Aortic smooth muscle cell (primary cell): ENCODE data around the gene SH3BP1. TPM values are rescaled to one million over a fixed set of nuclear protein-coding genes. Genes with fewer than 3 reads are reported as not detected.

Experiments
- total RNA-seq: library from RNA; depleted of rRNA; stranded (reverse); fragments of >200 nt; gene quantifications from 2 replicates; pipeline ENCODE4 v1.2.3, GENCODE V29; 2014

The SH3BP1 gene
- total RNA-seq, result 4.9 and 5.3 TPM in 2 replicates

GRCh38 chr22:37639070-37639760, at the start of gene SH3BP1:
TSS of gene SH3BP1 (plus strand) at chr22:37639669. CDS start at chr22:37639788, 119 bp downstream.

GRCh38 chr22:37608477-37609239, 30.8 kb upstream of the SH3BP1 start, which contains the start of gene GGA1:
TSS of gene GGA1 (plus strand) at chr22:37608834. CDS start at chr22:37608861, 27 bp downstream.

GRCh38 chr22:37658133-37659065, 18.9 kb downstream of the SH3BP1 start, which contains the start of gene PDXP:
TSS of gene PDXP (plus strand) at chr22:37658723. CDS start at chr22:37658783, 60 bp downstream.

GRCh38 chr22:37674951-37675929, 35.8 kb downstream of the SH3BP1 start, which contains the start of gene LGALS1:
TSS of gene LGALS1 (plus strand) at chr22:37675636. CDS start at chr22:37675703, 67 bp downstream.

GRCh38 chr22:37686002-37686982, 46.8 kb downstream of the SH3BP1 start, which contains the start of gene NOL12:
TSS of gene NOL12 (plus strand) at chr22:37686343. CDS start at chr22:37686393, 50 bp downstream.

GRCh38 chr22:37696657-37697537, 57.4 kb downstream of the SH3BP1 start, which contains the start of gene TRIOBP:
TSS of gene TRIOBP (plus strand) at chr22:37697048. CDS start at chr22:37701366, 4,318 bp downstream.

Other genes starting within 250 kb of the SH3BP1 start
- not detected in 2 replicates for gene ELFN2, start 212.2 kb upstream of the SH3BP1 start, total RNA-seq
- 0.93 and 2.4 TPM in 2 replicates for gene MFNG, start 153.3 kb upstream of the SH3BP1 start, total RNA-seq
- 2.4 and 2.5 TPM in 2 replicates for gene CARD10, start 120.3 kb upstream of the SH3BP1 start, total RNA-seq
- 13.6 and 19.8 TPM in 2 replicates for gene CDC42EP1, start 79.2 kb upstream of the SH3BP1 start, total RNA-seq
- gene LGALS2, start 59.6 kb upstream of the SH3BP1 start, total RNA-seq, result not detected in 2 replicates
- 42.4 and 47.6 TPM in 2 replicates for gene GGA1, start 30.8 kb upstream of the SH3BP1 start, total RNA-seq
- 4.2 and 8.3 TPM in 2 replicates for gene PDXP, start 19.1 kb downstream of the SH3BP1 start, total RNA-seq
- gene LGALS1, start 36.0 kb downstream of the SH3BP1 start, total RNA-seq, result 9,942 and 11,444 TPM in 2 replicates
- gene NOL12, start 46.7 kb downstream of the SH3BP1 start, total RNA-seq, result 18.5 and 19.8 TPM in 2 replicates
- gene TRIOBP, start 57.4 kb downstream of the SH3BP1 start, total RNA-seq, result 114 and 150 TPM in 2 replicates
- 27.2 and 28.8 TPM in 2 replicates for gene GCAT, start 168.3 kb downstream of the SH3BP1 start, total RNA-seq
- gene GALR3, start 183.7 kb downstream of the SH3BP1 start, total RNA-seq, result not detected in 2 replicates
- gene ANKRD54, start 204.7 kb downstream of the SH3BP1 start, total RNA-seq, result 12.9 and 16.1 TPM in 2 replicates
- 293 and 326 TPM in 2 replicates for gene EIF3L, start 209.8 kb downstream of the SH3BP1 start, total RNA-seq